HG03060 (cell line): ENCODE data around the gene YY1AP1.
"Not testable (repeated sequence)": the region's sequence is repeated elsewhere in the genome, so short reads cannot be mapped to it uniquely, and the experiment has no call there.

ENCODE experiments used
- ATAC-seq: cut with Tn5 transposase; IDR thresholded peaks from one replicate; pipeline ENCODE4 v1.9.1; 2021; ENCODE audit warnings: low read depth, moderate number of reproducible peaks; ENCODE audit not compliant: unreplicated experiment

Gene YY1AP1, protein sequence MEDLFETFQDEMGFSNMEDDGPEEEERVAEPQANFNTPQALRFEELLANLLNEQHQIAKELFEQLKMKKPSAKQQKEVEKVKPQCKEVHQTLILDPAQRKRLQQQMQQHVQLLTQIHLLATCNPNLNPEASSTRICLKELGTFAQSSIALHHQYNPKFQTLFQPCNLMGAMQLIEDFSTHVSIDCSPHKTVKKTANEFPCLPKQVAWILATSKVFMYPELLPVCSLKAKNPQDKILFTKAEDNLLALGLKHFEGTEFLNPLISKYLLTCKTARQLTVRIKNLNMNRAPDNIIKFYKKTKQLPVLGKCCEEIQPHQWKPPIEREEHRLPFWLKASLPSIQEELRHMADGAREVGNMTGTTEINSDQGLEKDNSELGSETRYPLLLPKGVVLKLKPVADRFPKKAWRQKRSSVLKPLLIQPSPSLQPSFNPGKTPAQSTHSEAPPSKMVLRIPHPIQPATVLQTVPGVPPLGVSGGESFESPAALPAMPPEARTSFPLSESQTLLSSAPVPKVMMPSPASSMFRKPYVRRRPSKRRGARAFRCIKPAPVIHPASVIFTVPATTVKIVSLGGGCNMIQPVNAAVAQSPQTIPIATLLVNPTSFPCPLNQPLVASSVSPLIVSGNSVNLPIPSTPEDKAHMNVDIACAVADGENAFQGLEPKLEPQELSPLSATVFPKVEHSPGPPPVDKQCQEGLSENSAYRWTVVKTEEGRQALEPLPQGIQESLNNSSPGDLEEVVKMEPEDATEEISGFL

DNA sequence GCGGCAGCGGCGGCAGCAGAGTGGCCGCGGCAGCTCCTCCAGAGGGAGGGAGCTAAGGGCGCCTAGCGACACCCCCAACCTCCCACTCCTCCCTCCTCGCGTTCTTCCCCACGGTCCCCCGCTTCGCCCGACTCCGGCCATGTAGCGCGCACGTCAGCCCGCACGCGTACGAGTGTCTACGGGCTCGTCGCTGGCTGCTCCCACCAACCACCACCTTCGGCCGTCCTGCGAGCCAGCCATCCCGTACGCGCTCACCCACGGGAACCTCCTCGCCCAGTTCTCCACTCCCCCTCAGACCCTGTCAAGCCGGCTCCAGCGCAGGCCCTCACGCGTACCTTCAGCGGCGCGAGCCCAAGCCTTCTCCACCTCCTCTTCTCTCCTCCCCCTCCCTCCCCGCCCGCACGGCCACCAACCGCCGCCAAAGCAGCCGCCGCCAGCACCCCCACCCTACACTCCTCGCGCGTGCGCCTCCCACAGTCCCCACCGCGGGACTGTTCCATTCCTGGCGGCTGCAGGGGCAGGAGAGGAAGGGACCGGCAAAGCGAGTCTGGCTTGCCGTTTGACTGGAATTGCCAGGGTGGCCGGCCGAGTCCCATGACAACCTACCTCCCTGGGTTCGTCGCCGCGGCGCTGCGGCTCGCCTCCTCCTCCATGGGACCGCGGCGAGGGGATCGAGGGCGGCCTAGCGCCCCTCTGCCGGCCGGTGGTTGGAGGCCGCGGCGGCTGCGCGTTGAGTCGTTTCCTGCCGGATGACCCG is at the start of gene YY1AP1:
Gene YY1AP1, minus strand, starts transcription at position 451 of the 757 bp plus-strand sequence. CDS start 8,338 bp downstream, outside the sequence.
- peak; percentile 60 for ATAC-seq

DNA sequence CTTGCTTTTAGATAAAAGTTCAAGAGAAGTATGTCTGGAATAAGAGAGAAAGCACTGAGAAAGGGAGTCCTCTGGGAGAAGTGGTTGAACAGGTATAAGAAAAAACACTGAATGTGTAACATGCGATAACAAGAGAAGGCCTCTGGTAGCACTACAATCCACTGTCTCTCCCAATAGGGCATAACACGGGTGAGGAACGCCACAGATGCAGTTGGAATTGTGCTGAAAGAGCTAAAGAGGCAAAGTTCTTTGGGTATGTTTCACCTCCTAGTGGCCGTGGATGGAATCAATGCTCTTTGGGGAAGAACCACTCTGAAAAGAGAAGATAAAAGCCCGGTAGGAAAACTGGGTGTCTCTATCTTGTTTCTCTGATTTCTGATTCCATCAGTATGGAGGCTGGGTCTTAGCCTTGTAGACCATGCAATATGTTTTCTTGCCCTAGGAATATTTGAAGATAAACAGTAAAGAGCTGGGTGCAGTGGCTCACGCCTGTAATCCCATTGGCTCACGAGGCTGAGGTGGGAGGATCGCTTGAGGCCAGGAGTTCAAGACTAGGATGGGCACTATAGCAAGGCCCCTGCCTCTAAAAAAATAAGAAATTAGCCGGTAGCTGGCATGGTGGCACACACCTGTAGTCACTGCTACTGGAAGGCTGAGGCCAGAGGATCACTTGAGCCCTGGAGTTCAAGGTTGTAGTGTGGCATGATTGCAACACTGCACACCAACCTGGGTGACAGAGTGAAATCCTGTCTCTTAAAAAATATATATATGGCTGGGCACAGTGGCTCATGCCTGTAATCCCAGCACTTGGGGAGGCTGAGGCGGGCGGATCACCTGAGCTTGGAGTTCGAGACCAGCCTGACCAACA is 40.7 kb upstream of the YY1AP1 start:
- ATAC-seq = no peak

DNA sequence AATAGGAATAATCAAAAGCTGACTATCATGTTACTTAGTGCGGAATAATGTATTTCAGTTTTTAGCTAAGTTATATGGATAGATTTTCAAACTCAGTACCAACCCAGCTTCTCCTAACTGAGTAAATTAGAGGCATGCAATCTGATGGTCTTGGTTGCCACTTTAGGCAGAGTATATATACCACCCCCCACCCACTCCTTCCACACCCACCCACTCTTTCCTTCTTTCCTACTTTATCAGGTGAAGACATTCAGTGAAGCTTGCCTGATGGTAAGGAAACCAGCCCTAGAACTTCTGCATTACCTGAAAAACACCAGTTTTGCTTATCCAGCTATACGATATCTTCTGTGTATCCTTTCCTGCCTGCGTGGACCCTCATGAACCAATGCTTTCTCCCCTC is 36.6 kb upstream of the YY1AP1 start:
- no peak for ATAC-seq

DNA sequence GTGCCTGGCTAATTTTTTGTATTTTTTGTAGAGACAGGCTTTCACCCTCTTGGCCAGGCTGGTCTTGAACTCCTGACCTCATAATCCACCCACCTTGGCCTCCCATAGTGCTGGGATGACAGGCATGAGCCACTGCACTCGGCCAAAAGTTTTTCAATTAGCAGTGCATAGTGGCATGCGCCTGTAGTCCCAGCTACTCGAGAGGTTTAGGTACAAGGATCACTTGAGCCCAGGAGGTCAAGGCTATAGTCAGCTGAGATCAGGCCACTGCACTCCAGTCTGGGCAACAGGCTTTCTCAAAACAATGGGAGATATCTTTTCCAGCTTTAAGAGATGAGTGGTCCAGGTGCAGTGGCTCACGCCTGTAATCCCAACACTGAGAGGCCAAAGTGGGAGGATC is 31.1 kb upstream of the YY1AP1 start:
- ATAC-seq = no peak

DNA sequence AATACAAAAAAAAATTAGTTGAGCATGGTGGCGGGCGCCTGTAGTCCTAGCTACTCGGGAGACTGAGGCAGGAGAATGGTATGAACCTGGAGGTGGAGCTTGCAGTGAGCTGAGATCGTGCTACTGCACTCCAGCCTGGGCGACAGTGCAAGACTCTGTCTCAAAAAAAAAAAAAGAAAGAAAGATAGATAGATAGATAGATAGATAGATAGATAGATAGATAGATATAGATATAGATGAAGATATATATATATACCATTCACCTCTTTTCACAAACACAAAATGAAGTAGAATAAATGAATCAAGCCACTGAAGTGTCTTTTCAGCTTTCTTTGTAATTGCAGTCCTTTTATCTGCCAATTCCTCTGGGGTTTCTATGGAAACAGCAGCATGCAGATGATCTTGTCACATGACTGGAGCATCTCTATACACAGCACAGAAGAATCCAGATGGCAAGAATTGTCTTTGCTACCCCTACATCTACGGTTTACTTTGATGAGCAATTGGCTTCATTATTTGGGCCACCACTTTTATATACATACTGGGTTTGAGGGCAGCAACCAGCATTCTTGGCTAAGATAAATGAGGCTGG is 30.0 kb upstream of the YY1AP1 start:
- not testable (repeated sequence) for ATAC-seq

DNA sequence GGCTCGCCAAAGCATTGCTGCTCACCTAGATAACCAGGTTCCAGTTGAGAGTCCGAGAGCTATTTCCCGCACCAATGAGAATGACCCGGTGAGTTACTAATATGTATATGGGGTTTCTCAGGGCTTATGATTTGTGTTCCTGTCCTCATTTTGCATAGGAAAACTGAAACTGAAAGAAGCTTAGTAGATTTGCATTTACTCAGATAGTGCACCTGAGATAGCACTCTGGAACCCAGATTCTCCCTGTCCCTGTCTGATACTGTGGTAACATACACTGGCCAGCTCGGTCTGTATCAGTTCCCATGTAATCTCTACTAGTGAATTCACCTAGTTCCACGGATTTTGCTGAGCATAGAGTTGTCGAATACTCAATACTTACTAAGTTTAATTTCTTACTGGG is 28.5 kb upstream of the YY1AP1 start:
- peak; percentile 47 for ATAC-seq

DNA sequence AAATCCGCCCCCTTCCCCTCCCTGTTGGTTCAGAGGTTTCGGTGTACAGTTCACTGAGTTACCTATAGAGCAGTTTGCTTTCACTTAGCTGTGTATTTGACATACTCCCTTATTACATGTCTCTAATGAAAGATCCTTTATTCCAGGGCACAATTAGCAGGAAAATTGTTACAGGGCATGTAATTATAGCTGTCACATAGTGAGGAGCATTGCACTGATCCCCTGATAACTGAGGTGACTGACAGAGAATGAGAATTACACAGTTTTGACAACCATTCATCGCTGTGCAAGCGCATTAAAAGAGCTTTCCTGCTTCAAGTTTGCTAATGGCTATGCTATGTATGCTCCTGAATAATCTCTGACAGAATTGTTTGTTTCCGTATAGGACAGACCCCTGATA is 27.2 kb upstream of the YY1AP1 start:
- ATAC-seq = no peak

DNA sequence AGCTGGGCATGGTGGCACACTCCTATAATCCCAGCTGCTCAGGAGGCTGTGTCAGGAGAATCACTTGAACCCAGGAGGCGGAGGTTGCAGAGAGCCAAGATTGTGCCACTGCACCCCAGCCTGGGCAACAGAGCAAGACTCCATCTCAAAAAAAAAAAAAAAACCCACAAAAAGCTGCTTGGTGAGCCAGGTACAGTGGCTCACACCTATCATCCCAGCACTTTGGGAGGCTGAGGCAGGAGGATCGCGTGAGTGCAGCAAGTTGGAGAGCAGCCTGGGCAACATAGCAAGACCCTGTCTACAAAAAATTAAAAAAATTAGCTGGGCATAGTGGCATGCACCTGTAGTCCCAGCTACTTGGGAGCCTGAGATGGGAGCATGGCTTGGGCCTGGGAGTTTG is 26.5 kb upstream of the YY1AP1 start:
- ATAC-seq = not testable (repeated sequence)

DNA sequence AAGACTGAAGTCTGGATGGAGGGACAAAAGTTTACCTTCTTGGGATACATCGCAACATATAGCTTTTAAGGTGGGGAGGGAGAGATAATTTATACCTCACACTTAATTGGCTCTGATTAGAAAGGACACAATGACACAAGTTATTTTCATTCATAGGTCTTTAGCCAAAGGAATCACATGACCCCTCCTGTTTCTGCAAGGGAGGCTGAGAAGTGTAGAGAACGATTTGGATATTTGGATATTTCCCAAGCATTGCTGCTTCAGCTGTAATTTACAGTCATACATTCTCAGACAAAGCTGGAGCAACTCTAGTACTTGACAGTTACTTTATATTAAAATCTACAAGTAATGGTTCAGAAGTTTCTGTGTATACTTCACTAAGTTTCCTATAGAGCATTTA is 24.5 kb upstream of the YY1AP1 start:
- no peak for ATAC-seq

DNA sequence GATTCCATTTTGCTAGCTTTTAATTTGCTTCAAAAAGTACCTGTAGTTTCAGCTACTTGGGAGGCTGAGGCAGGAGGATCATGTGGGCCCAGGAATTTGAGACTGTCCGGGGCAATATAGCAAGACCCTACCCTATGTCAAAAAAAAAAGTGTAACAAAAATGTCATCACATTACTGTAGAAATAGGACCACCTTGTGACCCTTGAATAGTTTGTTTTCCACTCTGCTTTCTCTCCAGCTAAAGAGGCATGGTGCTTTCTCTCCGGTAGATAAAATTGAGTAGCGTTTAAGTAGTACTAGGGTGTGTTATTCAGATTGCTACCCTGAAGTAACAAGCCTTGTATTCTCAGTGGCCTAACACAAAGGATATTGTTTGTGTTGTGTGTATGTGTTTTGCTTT is 24.1 kb upstream of the YY1AP1 start:
- not testable (repeated sequence) for ATAC-seq

DNA sequence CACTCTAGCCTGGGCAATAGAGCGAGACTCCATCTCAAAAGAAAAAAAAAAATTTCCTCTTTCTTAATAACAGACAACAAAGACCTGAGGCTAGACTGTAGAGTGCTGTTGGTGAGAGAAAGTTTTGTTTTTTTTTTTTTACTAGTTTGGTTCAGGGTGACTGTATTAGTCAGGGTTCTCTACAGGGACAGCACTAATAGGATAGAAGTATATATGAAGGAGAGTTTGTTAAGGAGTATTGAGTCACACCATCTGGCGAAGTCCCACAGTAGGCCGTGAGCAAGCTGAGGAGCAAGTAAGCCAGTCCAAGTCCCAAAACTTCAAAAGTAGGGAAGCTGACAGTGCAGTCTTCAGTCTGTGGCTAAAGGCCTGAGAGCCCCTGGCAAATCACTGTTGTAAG is 22.9 kb upstream of the YY1AP1 start:
- ATAC-seq = not testable (repeated sequence)

DNA sequence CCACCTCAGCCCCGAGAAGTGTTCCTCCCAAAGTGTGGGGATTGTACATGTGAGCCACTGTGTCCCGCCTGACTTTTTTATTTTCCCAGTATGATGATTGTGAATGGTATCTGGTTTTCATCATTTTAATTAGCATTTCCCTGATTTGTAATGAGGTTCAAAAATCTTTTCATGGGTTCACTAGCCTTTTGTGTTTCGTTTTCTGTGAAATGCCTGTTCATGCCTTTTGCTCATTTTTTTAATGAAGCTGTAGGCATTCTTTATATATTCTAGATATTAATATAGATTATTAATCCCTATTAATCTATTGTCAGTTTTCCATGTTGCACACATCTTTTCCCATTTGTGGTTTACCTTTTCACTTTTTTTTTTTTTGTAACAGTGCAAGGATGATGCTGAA is 20.8 kb upstream of the YY1AP1 start:
- no peak for ATAC-seq

DNA sequence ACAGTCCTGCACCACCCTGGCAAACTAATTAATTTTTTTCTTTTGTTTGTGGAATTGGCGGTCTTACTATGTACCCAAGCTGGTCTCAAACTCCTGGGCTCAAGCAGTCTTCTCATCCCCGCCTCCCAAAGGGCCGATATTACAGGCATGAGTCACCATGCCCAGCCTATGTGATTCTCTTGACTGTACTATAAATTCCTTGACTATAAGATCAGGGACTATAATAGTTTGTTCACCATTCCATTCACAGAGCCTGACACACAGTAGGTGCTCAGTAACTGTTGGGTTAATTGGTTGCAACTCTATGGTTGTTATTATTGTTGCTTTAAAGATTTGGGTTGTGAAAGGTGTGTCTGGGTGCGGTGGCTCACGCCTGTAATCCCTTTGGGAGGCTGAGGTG is 17.6 kb upstream of the YY1AP1 start:
- no peak for ATAC-seq

DNA sequence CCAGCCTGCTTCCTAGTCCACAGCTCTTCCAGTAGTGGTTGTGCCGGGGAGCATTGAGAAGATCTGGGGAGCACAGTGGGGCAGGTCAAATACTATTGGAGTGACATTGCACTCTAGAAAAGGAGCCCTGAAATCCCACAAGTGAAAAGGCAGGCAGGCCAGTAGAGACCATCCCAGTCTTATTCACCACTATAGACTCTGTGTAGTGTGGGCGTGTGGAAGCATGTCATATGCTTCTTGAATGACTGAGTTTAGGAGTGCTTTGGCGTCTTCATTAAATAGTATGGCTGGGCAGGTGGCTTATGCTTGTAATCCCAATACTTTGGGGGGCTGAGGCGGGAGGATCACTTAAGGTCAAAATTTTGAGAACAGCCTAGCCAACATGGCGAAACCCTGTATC is 15.8 kb upstream of the YY1AP1 start:
- not testable (repeated sequence) for ATAC-seq

DNA sequence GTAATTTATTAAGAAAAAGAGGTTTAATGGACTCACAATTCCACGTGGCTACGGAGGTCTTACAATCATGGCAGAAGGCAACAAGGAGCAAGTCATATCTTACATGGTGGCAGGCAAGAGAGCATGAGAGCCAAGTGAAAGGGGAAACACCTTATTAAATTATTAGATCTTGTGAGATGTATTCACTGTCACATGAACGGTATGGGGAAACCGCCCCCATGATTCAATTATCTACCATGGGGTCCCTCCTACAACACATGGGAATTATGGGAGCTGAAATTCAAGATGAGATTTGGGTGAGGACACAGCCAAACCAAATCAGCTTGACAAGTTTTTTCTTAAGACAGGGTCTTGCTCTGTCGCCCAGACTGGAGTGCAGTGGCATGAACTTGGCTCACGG is 14.6 kb upstream of the YY1AP1 start:
- ATAC-seq = no peak

DNA sequence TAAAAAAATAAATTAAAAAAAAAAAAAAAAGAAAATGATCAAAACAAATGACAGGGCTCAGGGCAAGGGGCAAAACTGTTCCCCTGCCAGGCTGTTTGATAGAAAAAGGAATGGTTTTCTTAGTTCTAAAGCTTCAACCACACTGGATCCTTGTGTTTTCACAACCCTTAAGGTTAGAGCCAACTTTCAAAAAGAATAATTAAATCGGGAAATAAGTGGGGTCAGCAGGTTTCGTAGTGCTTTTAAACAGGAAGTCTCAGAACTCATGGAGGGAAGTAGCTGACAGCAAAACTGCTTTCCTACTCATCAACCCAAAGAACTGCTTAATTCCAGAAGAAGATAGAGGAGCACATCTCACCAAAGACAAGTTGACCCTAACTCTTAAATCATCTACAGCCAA is 13.1 kb upstream of the YY1AP1 start:
- ATAC-seq = not testable (repeated sequence)

DNA sequence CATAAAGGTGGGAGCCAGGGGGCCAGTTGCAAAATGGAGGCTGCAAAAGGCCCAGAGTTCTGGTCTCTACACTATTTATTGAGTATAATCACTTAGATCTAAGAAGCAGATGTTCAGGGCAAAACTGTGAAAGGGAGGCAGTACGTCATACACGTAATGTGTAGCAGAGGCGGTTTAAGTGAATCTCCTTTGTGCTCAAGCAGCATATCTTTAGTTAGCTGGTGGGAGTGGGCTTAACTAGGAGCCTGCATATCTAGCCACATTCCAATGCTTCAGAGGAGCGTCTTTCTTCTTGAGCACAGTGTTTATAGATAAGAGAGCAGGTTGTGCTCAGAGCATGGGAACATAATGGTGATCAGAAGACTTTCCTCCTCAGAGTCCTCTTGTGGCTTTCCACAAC is 10.5 kb upstream of the YY1AP1 start:
- ATAC-seq = not testable (repeated sequence)

DNA sequence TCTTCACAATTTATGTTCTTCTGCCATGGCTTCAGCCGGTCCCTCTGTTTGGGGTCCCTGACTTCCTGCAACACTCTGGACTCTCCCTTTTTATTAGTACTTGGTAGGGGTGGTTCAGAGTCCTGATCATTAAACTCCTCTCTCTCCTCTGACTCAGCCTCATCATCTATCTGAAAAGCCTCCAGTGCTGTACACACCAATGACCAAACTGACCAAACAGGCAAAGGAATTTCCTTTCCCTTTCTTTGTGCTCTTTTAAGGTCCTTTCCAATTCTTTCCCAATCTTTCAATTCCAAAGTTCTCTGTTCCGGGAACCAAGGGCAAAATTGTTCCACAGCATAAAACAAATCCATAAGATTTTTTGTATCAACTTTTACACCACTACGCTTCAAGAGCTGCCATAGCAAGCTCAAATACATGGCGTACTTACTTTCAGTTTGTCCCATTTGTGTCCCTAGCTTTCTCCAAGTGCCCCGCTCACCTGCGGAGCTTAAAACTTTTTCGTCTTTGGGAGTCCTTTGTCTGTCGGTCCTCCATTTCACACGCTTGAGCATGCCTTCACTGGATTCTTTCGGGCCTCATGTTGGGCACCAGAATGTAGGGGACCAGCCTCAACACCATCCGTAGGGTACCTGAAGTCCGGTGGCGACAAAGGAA is 9.9 kb upstream of the YY1AP1 start:
- no peak for ATAC-seq

DNA sequence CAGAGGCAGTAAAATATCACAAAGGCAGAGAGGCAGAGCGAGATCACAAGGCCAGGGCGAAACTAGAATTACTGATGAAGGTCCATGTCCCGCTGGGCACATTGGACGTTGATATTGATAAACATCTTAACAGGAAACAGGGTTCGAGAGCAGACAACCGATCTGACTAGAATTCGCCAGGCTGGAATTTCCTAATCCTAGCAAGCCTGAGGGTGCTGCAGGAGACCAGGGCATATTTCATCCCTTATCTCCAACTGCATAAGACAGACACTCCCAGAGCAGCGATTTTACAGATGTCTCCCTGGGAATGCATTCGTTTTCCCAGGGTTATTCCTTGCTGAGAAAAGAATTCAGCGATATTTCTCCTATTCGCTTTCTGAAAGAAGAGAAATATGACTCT is 9.0 kb upstream of the YY1AP1 start:
- ATAC-seq = not testable (repeated sequence)
